Body of pancreas (tissue), 4 donors: ENCODE data around the gene SHOC1. TPM values are rescaled to one million over a fixed set of nuclear protein-coding genes. Genes with fewer than 3 reads are reported as not detected.

Experiments used
- ATAC-seq: fragments of 150-250 bp; one replicate; pipeline ENCODE4 v1.9.1; 2016
- DNase-seq, 4 donors: peaks; one replicate each; pipeline ENCODE4 v3.0.0-alpha.2; 2019
- H3K27ac ChIP-seq, 4 donors: fragments of 200-600 bp; sonication (generic); 1 replicate in 3 of 4; 2 replicates in 1 of 4; pipeline versions ENCODE4 v1.5.1 to v1.6.1; 2016 to 2019; ENCODE audit warnings: mild to moderate bottlenecking in 1 of 4, mixed read lengths in 1 of 4, moderate library complexity in 1 of 4
- H3K27me3 ChIP-seq, 2 donors: fragments of 200-600 bp; sonication (generic); one replicate each; pipeline ENCODE4 v1.6.0; 2016; ENCODE audit warnings: mild to moderate bottlenecking in 1 of 2
- H3K36me3 ChIP-seq, 2 donors: fragments of 200-600 bp; sonication (generic); replicated peaks in 1 of 2; 2 replicates each; pipeline ENCODE4 v1.5.1; 2016; ENCODE audit warnings: low read depth in 2 of 2; ENCODE audit not compliant: insufficient read depth in 1 of 2
- H3K4me1 ChIP-seq: fragments of 200-600 bp; sonication (generic); one replicate; pipeline ENCODE4 v1.6.0; 2016
- H3K4me3 ChIP-seq, 2 donors: fragments of 200-600 bp; sonication (generic); 1 replicate in 1 of 2; 2 replicates in 1 of 2; pipeline ENCODE4 v1.5.1; 2016 to 2019
- H3K9me3 ChIP-seq, 3 donors: fragments of 200-600 bp; sonication (generic); 1 replicate in 2 of 3; 2 replicates in 1 of 3; pipeline ENCODE4 v1.5.1; 2016
- POLR2A ChIP-seq, 3 donors: fragments of 450-650 bp; IDR thresholded peaks; one replicate each; pipeline ENCODE4 v1.6.1; 2016; ENCODE audit warnings: antibody characterized with exemption in 3 of 3, mild to moderate bottlenecking in 2 of 3
- WGBS, 2 donors: methylation state at CpG; one replicate each; pipeline ENCODE4 v1.1.5; 2017; 5-methylcytosine and 5-hydroxymethylcytosine counted together
- intact Hi-C: fragments of 100-400 bp; cut with DNase I; formaldehyde crosslinking; loops from one replicate; pipeline ENCODE4 v1.15.1; 2023
- total RNA-seq, 2 donors: library from RNA; depleted of rRNA; stranded (reverse); fragments of >200 nt; gene quantifications; one replicate each; pipeline ENCODE4 v1.1.0, GENCODE V29; 2016
- TF ChIP-seq, protein P1 (sequence below), 7 experiments: fragments of 450-650 bp in 4 of 7; fragments of 200-600 bp in 3 of 7; sonication (generic) in 3 of 7; IDR thresholded peaks; one replicate each; pipeline ENCODE4 v1.5.1; 2016 to 2019; ENCODE audit warnings: antibody characterized with exemption in 7 of 7

The SHOC1 gene
- total RNA-seq, 2 donors from 2014 or later, result 0.26 TPM; not detected in 1

DNA sequence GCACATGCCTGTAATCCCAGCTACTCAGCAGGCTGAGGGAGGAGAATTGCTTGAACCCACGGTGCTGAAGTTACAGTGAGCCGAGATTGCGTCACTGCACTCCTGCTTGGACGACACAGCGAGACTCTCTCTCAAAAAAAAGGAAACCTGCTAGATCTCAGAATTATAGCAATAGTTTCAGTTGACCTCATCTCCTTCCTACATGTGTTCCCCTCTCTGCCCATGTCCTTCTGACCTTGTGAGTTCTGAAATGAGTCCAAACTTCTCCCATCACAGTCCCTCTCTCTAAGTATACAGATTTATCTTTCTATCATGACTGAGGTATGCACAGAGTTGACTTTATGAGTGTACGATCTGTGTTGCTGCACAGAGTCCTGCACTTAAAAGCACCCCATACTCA lies 44.6 kb upstream of the SHOC1 start:
- 41 to 42% methylated on average over 6 of the region's 6 CpGs for WGBS, 2 donors
- no peaks in the 10 kb centered on the region for H3K36me3 ChIP-seq
- no peaks in the 10 kb centered on the region for H3K4me1 ChIP-seq
- H3K27ac ChIP-seq, result peak overlapping the region in 3 of 4 donors; percentile 50 to 68 (median 52)
- no peaks in the 10 kb centered on the region for H3K9me3 ChIP-seq
- ATAC-seq, result peak; percentile 78
- DNase-seq, result peak in 3 of 4 donors; percentile 14 to 22 (median 20)
- no peak overlapping the region for H3K4me3 ChIP-seq
- no peaks in the 10 kb centered on the region for H3K27me3 ChIP-seq
- no peak for TF ChIP-seq POLR2A (IDR thresholded peaks at IDR 0.05)
- TF ChIP-seq, protein P1, sequence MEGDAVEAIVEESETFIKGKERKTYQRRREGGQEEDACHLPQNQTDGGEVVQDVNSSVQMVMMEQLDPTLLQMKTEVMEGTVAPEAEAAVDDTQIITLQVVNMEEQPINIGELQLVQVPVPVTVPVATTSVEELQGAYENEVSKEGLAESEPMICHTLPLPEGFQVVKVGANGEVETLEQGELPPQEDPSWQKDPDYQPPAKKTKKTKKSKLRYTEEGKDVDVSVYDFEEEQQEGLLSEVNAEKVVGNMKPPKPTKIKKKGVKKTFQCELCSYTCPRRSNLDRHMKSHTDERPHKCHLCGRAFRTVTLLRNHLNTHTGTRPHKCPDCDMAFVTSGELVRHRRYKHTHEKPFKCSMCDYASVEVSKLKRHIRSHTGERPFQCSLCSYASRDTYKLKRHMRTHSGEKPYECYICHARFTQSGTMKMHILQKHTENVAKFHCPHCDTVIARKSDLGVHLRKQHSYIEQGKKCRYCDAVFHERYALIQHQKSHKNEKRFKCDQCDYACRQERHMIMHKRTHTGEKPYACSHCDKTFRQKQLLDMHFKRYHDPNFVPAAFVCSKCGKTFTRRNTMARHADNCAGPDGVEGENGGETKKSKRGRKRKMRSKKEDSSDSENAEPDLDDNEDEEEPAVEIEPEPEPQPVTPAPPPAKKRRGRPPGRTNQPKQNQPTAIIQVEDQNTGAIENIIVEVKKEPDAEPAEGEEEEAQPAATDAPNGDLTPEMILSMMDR (IDR thresholded peaks at IDR 0.05), result no peak
- intact Hi-C loops, result no loop called here

DNA sequence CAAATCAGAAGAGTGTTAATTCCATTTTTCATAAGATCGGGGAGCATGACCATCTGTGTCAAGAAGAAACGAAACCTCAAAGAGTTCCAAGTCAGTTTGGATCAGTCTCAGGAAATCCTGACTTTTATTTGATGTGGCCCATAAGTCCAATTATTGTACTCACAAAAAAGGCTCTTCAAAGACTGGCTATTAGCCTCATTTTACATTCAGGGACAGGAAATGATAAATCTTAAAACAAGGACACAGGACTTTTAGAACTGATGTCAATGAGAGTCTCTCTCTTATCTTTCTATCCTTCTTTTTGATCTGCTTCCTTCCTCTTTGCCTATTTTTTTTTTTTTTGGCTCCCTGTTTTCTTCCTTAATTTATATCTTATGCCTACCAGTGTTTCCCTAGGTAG lies 43.7 kb upstream of the SHOC1 start:
- DNase-seq, result no peak
- Histone ChIP-seq H3K36me3 (no peaks in the 10 kb centered on the region), H3K4me1 (no peaks in the 10 kb centered on the region), H3K27ac (no peak overlapping the region), H3K27me3 (no peaks in the 10 kb centered on the region), H3K9me3 (no peaks in the 10 kb centered on the region), H3K4me3 (no peak overlapping the region)
- WGBS, 2 donors, result 57 to 78% methylated on average over 2 of the region's 2 CpGs
- no peak for TF ChIP-seq POLR2A (IDR thresholded peaks at IDR 0.05)
- TF ChIP-seq, protein P1 (IDR thresholded peaks at IDR 0.05), result no peak
- intact Hi-C loops, result no loop called here
- no peak for ATAC-seq

DNA sequence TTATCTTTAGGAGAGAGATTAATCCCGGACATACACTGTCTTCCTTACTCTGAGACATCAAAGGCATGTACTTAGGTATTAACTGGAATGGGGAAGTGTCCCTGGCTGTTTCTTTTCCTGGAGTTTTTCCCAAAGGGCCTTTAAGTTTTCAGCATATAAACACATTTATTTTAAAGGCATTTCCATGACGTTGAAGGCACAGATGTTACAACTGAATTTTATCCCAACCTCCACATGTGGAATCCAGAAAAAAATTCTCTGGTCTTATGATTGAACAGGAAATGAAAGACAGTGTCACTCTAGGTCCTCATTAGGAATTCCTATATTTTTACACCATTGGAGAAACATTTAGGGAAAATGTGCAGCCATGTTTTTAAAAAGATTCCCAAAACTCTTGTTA lies 41.6 kb upstream of the SHOC1 start:
- no peak overlapping the region for H3K27ac ChIP-seq
- no peak overlapping the region for H3K4me3 ChIP-seq
- DNase-seq, result no peak
- no peaks in the 10 kb centered on the region for H3K27me3 ChIP-seq
- WGBS, 2 donors, result 38 to 40% methylated on average over 2 of the region's 2 CpGs
- no peak for ATAC-seq
- H3K9me3 ChIP-seq, result no peaks in the 10 kb centered on the region
- TF ChIP-seq, protein P1 (IDR thresholded peaks at IDR 0.05), result no peak
- TF ChIP-seq POLR2A (IDR thresholded peaks at IDR 0.05), result no peak
- no peaks in the 10 kb centered on the region for H3K4me1 ChIP-seq
- intact Hi-C loops, result no loop called here
- no peaks in the 10 kb centered on the region for H3K36me3 ChIP-seq

DNA sequence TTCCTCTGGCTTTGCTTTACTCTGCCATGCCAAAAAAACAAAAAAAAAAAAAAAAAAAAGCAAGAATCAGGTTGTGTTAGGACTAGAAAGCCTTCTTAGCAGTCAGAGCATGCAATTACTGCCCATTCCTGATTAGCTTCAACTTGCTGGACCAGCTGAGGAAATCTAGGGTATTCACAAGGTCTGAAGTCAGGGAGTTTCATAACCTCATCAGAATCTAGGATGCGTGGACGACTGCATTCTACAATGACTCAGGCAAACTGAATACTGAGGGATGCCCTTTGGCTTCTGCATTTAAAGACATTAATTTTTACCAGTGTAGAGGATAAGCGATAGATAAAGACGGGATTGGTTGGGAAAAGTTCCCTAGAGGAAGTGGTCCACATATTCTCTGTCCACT lies 39.2 kb upstream of the SHOC1 start:
- Histone ChIP-seq H3K4me1 (no peaks in the 10 kb centered on the region), H3K9me3 (no peaks in the 10 kb centered on the region), H3K4me3 (no peak overlapping the region), H3K27me3 (no peaks in the 10 kb centered on the region), H3K36me3 (no peaks in the 10 kb centered on the region), H3K27ac (no peak overlapping the region)
- DNase-seq, result no peak
- TF ChIP-seq POLR2A (IDR thresholded peaks at IDR 0.05), result no peak
- TF ChIP-seq, protein P1 (IDR thresholded peaks at IDR 0.05), result no peak
- WGBS, 2 donors, result 87 to 88% methylated on average over 4 of the region's 4 CpGs
- ATAC-seq, result no peak
- intact Hi-C loops, result no loop called here

DNA sequence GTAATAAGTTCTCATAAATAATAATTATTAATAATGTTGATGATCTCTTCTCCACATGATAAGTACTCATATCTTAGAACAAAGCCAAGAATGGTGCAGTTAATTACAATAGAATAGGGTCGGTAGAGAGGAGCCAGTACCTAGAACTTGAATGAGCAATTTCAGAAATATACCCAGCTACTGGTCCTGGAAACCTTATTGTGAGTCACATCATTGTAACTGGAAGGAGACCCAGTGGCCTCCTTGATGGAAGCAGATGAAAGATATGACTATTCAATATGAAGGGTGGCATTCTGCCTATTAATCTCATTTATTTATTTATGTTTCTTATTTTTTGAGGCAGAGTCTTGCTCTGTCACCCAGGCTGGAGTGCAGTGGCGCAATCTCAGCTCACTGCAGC lies 37.7 kb upstream of the SHOC1 start:
- Histone ChIP-seq H3K9me3 (no peaks in the 10 kb centered on the region), H3K4me1 (no peaks in the 10 kb centered on the region), H3K4me3 (no peak overlapping the region), H3K36me3 (no peaks in the 10 kb centered on the region), H3K27me3 (no peaks in the 10 kb centered on the region), H3K27ac (no peak overlapping the region)
- intact Hi-C loops, result no loop called here
- no peak for ATAC-seq
- TF ChIP-seq POLR2A (IDR thresholded peaks at IDR 0.05), result no peak
- TF ChIP-seq, protein P1 (IDR thresholded peaks at IDR 0.05), result no peak
- 93 to 94% methylated on average over 2 of the region's 2 CpGs for WGBS, 2 donors
- no peak for DNase-seq
